Loucy (cell line): ENCODE data around the gene CD79A.

Source experiments
- H2AFZ ChIP-seq: fragments of 200-600 bp; sonication (generic); 2 replicates; pipeline ENCODE4 v1.6.0; 2016; ENCODE audit warnings: antibody characterized with exemption, mild to moderate bottlenecking, low read length, moderate library complexity
- H3F3A ChIP-seq: fragments of 200-600 bp; 2 replicates; pipeline ENCODE4 v1.6.0; 2016; ENCODE audit warnings: antibody characterized with exemption, low read depth, mild to moderate bottlenecking
- H3K27me3 ChIP-seq: fragments of 200-600 bp; sonication (generic); 2 replicates; pipeline ENCODE4 v1.6.1; 2014; ENCODE audit warnings: low read length, mild to moderate bottlenecking; ENCODE audit not compliant: insufficient read depth, poor library complexity, severe bottlenecking
- H3K36me3 ChIP-seq: fragments of 200-600 bp; sonication (generic); 2 replicates; pipeline ENCODE4 v1.6.1; 2016; ENCODE audit warnings: low read length; ENCODE audit not compliant: insufficient read depth
- H3K4me1 ChIP-seq: fragments of 200-600 bp; sonication (generic); 2 replicates; pipeline ENCODE4 v1.5.1; 2014; ENCODE audit warnings: low read length, mild to moderate bottlenecking; ENCODE audit not compliant: insufficient read depth, poor library complexity, severe bottlenecking
- H3K4me2 ChIP-seq: fragments of 200-600 bp; sonication (generic); 2 replicates; pipeline ENCODE4 v1.6.0; 2014; ENCODE audit warnings: antibody characterized with exemption, low read length, low read depth, mild to moderate bottlenecking; ENCODE audit not compliant: poor library complexity, severe bottlenecking
- H3K4me3 ChIP-seq: fragments of 200-600 bp; sonication (generic); 2 replicates; pipeline ENCODE4 v1.5.1; 2014; ENCODE audit warnings: low read length, mild to moderate bottlenecking, mixed read lengths; ENCODE audit not compliant: poor library complexity, severe bottlenecking
- H3K79me2 ChIP-seq: fragments of 200-600 bp; sonication (generic); 2 replicates; pipeline ENCODE4 v1.6.1; 2014; ENCODE audit warnings: low read length; ENCODE audit not compliant: insufficient read depth
- H3K9ac ChIP-seq: fragments of 200-600 bp; sonication (generic); 2 replicates; pipeline ENCODE4 v1.6.0; 2014; ENCODE audit warnings: mild to moderate bottlenecking, low read depth, low read length, moderate library complexity; ENCODE audit not compliant: poor library complexity, severe bottlenecking
- H3K9me2 ChIP-seq: fragments of 200-600 bp; sonication (generic); replicated peaks from 2 replicates; pipeline ENCODE4 v1.6.1; 2016; ENCODE audit warnings: low read depth, low read length, mixed read lengths
- H3K9me3 ChIP-seq: fragments of 200-600 bp; sonication (generic); 2 replicates; pipeline ENCODE4 v1.6.1; 2014; ENCODE audit warnings: mild to moderate bottlenecking, antibody characterized with exemption, low read length, low read depth; ENCODE audit not compliant: insufficient read depth
- H4K20me1 ChIP-seq: fragments of 200-600 bp; sonication (generic); 2 replicates; pipeline ENCODE4 v1.6.0; 2014; ENCODE audit warnings: antibody characterized with exemption, low read length, mild to moderate bottlenecking; ENCODE audit not compliant: insufficient read depth, poor library complexity, severe bottlenecking
- EZH2phosphoT487 ChIP-seq: fragments of 200-600 bp; IDR thresholded peaks from 2 replicates; pipeline ENCODE4 v1.6.1; 2018; ENCODE audit warnings: antibody characterized with exemption, mild to moderate bottlenecking, moderate library complexity, borderline replicate concordance
- TF ChIP-seq, protein P1 (sequence below): fragments of 200-600 bp; sonication (generic); conservative IDR thresholded peaks from 2 replicates; pipeline ENCODE4 v1.5.1; 2014; ENCODE audit warnings: mild to moderate bottlenecking, antibody characterized with exemption, low read length

The CD79A gene

DNA sequence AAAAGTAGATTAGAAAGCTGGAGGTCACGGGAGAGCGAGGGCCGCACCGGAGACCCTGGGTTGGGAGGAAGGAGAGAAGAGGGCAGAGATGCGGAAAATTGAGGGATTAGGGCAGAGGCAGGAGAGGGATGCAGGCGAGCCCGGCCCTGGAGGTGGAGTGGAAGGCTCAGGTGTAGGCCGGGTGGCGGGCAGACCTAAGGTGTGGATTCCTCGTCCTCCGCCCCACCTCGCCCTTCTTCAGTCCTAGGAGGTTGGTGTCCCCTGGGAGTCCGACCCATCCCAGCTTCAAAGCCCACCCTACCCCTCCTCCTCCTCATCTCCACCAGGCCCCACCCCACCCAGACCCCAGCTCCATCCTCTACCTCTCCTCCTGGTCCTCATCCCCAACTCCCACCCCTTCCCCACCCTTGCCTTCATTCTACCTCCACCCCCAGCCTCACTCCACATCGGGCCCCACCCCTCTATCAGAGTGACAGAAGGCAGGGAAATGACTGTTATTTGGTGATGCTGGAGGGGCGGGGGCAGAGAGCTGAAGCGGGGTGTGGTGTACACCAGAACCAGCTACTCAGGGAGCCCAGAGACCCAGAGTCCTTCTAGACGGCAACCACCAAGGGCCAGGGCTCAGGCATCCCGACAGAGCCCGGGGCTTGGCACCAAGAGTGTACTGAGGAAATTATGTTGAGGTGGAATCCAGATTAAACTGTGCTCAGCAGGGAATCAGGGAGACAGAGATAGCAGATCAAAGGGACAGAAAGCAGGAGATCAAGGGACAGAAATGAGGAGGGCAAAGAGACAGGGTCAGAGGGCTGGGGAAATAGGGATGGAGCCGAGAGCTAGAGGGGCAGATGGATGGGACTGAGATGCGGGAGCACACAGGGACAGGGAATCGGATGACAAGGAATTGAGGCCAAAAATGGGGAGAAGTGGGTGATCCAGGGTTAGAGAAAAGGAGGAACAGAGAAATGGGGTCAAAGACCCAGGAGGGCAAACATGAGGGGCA lies 44.8 kb downstream of the CD79A start:
- no peak overlapping the region for H3K4me3 ChIP-seq
- no peaks in the 10 kb centered on the region for H4K20me1 ChIP-seq
- H3F3A ChIP-seq: no peaks in the 10 kb centered on the region
- H3K27me3 ChIP-seq: no peaks in the 10 kb centered on the region
- no peak overlapping the region for H2AFZ ChIP-seq
- H3K4me2 ChIP-seq: no peak overlapping the region
- H3K4me1 ChIP-seq: no peaks in the 10 kb centered on the region
- no peaks in the 10 kb centered on the region for H3K9me2 ChIP-seq
- no peaks in the 10 kb centered on the region for H3K36me3 ChIP-seq
- no peak overlapping the region for H3K9ac ChIP-seq
- no peaks in the 10 kb centered on the region for H3K79me2 ChIP-seq
- TF ChIP-seq, protein P1, sequence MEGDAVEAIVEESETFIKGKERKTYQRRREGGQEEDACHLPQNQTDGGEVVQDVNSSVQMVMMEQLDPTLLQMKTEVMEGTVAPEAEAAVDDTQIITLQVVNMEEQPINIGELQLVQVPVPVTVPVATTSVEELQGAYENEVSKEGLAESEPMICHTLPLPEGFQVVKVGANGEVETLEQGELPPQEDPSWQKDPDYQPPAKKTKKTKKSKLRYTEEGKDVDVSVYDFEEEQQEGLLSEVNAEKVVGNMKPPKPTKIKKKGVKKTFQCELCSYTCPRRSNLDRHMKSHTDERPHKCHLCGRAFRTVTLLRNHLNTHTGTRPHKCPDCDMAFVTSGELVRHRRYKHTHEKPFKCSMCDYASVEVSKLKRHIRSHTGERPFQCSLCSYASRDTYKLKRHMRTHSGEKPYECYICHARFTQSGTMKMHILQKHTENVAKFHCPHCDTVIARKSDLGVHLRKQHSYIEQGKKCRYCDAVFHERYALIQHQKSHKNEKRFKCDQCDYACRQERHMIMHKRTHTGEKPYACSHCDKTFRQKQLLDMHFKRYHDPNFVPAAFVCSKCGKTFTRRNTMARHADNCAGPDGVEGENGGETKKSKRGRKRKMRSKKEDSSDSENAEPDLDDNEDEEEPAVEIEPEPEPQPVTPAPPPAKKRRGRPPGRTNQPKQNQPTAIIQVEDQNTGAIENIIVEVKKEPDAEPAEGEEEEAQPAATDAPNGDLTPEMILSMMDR: no peak
- no peak for TF ChIP-seq EZH2phosphoT487
- H3K9me3 ChIP-seq: no peaks in the 10 kb centered on the region

DNA sequence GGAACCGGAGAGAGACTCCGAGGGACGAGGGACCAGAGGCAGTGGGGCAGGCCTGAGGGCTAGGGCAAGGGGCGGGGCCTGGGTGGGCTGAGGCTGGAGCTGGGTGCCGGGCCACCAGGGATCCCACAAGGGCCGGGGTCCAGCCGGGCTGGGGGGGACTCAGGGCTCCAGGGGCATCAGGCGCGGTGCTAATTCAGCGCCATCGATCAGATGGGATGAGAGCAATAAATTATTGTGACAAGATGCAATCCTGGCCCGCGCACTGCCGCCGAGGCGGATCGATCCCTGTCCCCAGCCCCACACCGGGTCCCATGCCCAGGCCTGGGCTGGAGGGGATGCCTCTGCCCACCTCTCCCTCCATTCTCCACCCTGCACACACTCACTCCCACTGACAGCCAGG lies 45.5 kb downstream of the CD79A start:
- no peaks in the 10 kb centered on the region for H3K9me3 ChIP-seq
- H3K27me3 ChIP-seq: no peaks in the 10 kb centered on the region
- H3K4me1 ChIP-seq: peaks cover 4% of the 10 kb centered on the region
- H2AFZ ChIP-seq: no peak overlapping the region
- no peak overlapping the region for H3K9ac ChIP-seq
- no peak overlapping the region for H3K4me2 ChIP-seq
- H4K20me1 ChIP-seq: no peaks in the 10 kb centered on the region
- no peak overlapping the region for H3K4me3 ChIP-seq
- no peaks in the 10 kb centered on the region for H3K79me2 ChIP-seq
- H3K36me3 ChIP-seq: no peaks in the 10 kb centered on the region
- TF ChIP-seq, protein P1: no peak
- no peak for TF ChIP-seq EZH2phosphoT487
- no peaks in the 10 kb centered on the region for H3F3A ChIP-seq
- H3K9me2 ChIP-seq: no peaks in the 10 kb centered on the region

DNA sequence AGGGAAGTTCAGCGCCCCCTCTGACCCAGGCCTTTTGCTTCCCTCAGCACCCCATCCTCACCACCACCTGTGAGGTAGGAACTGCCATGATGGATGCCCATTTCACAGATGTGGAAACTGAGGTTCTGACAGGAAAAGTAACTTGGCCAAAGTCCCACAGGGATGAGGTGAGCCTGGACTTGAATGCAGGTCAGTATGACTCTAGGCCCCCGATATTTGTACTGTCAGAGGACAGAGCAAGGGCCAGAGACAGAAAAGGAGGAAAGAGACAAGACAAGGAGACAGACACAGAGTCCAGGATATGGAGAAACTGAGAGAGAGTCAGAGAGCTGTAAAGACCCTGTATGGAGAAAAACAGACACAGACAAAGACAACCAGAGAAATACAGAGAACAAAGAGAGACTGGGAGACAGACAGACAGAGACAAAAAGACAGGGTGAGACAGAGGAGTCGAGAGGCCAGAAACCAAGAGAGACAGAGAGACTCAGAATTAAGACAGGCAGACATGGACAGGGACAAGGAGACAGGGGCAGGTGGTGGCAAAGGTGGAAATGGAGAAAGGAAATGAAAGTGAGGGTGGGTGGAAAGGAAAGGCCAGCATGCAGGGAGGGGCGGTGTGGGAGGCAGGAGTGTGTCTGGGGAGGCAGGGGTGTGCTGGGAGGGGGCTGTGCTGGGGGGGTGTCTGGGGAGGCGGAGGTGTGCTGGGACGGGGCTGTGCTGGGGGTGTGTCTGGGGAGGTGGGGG lies 46.1 kb downstream of the CD79A start:
- H3F3A ChIP-seq: no peaks in the 10 kb centered on the region
- no peak overlapping the region for H3K9ac ChIP-seq
- no peaks in the 10 kb centered on the region for H3K27me3 ChIP-seq
- H3K4me2 ChIP-seq: no peak overlapping the region
- no peaks in the 10 kb centered on the region for H3K9me3 ChIP-seq
- H3K79me2 ChIP-seq: no peaks in the 10 kb centered on the region
- H3K9me2 ChIP-seq: no peaks in the 10 kb centered on the region
- H2AFZ ChIP-seq: no peak overlapping the region
- H3K4me3 ChIP-seq: no peak overlapping the region
- TF ChIP-seq EZH2phosphoT487: no peak
- TF ChIP-seq, protein P1: no peak
- no peaks in the 10 kb centered on the region for H4K20me1 ChIP-seq
- H3K36me3 ChIP-seq: no peaks in the 10 kb centered on the region
- peaks cover 5% of the 10 kb centered on the region for H3K4me1 ChIP-seq
